Upper lobe of right lung (tissue), 1 donor: ENCODE data around the gene EPRS1. TPM values are rescaled to one million over a fixed set of nuclear protein-coding genes. Genes with fewer than 3 reads are reported as not detected.
A peak's percentile ranks its signal among the peaks of the same experiment; 100 is the strongest.

Experiments used
- ATAC-seq: fragments of 200-7000 bp; cut with Tn5 transposase; one replicate; pipeline ENCODE4 v1.9.1; 2020; ENCODE audit warnings: mild to moderate bottlenecking, moderate library complexity
- DNase-seq: peaks from one replicate; pipeline ENCODE4 v3.0.0-alpha.2; 2020
- H3K27ac ChIP-seq: fragments of 200-600 bp; one replicate; pipeline ENCODE4 v1.8.0; 2022
- H3K27me3 ChIP-seq: fragments of 200-600 bp; one replicate; pipeline ENCODE4 v1.8.0; 2022; ENCODE audit warnings: mild to moderate bottlenecking
- H3K36me3 ChIP-seq: fragments of 200-600 bp; one replicate; pipeline ENCODE4 v1.8.0; 2022
- H3K4me1 ChIP-seq: fragments of 200-600 bp; one replicate; pipeline ENCODE4 v1.8.0; 2022
- H3K4me3 ChIP-seq: fragments of 200-600 bp; one replicate; pipeline ENCODE4 v1.8.0; 2022; ENCODE audit warnings: mild to moderate bottlenecking
- H3K9me3 ChIP-seq: fragments of 200-600 bp; one replicate; pipeline ENCODE4 v1.8.0; 2022
- intact Hi-C: fragments of 100-400 bp; cut with DNase I; formaldehyde crosslinking; loops from one replicate; pipeline ENCODE4 v1.11.0; 2022
- long read RNA-seq: library from polyadenylated mRNA; unstranded; transcript quantifications from one replicate; pipeline ENCODE4 v2.0.0, GENCODE V29; 2021
- total RNA-seq: library from RNA; stranded (reverse); fragmentation: NEBNext Ultra II Directional; extraction: Animal tissue kit (Norgen Biotek cat#: 25700); gene quantifications from one replicate; pipeline ENCODE4 v1.2.1, GENCODE V29; 2021
- TF ChIP-seq, protein P1 (sequence below): fragments of 200-600 bp; IDR thresholded peaks from one replicate; pipeline ENCODE4 v1.8.0; 2022; ENCODE audit warnings: antibody characterized with exemption
- donor health status: DM: no; HTN: yes; CAD: no; lungs with severe emphysema.

Gene EPRS1
- 79.7 TPM for total RNA-seq
- long read RNA-seq, full-length matches to known transcripts: 58 of 104 reads
- long read RNA-seq, partial matches to known transcripts: 41 of 104 reads
- long read RNA-seq, other reads (novel, unspliced or antisense): 5 of 104 reads

GRCh38 chr1:220046052-220046930 lies at the start of gene EPRS1:
Gene EPRS1, minus strand, starts transcription at chr1:220046505. Its CDS starts 117 bp downstream, at chr1:220046388.
- Histone ChIP-seq H3K27me3 (no peaks in the 10 kb centered on the region), H3K27ac (peak within 1 kb of the TSS; percentile 83), H3K36me3 (no peaks in the 10 kb centered on the region), H3K4me1 (peaks cover 17% of the 10 kb centered on the region), H3K9me3 (no peaks in the 10 kb centered on the region), H3K4me3 (peak within 1 kb of the TSS; percentile 90)
- intact Hi-C loops: no loop called here
- ATAC-seq: peak; percentile 100
- DNase-seq: peak; percentile 97
- TF ChIP-seq, protein P1, sequence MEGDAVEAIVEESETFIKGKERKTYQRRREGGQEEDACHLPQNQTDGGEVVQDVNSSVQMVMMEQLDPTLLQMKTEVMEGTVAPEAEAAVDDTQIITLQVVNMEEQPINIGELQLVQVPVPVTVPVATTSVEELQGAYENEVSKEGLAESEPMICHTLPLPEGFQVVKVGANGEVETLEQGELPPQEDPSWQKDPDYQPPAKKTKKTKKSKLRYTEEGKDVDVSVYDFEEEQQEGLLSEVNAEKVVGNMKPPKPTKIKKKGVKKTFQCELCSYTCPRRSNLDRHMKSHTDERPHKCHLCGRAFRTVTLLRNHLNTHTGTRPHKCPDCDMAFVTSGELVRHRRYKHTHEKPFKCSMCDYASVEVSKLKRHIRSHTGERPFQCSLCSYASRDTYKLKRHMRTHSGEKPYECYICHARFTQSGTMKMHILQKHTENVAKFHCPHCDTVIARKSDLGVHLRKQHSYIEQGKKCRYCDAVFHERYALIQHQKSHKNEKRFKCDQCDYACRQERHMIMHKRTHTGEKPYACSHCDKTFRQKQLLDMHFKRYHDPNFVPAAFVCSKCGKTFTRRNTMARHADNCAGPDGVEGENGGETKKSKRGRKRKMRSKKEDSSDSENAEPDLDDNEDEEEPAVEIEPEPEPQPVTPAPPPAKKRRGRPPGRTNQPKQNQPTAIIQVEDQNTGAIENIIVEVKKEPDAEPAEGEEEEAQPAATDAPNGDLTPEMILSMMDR: peak; percentile 79

DNA sequence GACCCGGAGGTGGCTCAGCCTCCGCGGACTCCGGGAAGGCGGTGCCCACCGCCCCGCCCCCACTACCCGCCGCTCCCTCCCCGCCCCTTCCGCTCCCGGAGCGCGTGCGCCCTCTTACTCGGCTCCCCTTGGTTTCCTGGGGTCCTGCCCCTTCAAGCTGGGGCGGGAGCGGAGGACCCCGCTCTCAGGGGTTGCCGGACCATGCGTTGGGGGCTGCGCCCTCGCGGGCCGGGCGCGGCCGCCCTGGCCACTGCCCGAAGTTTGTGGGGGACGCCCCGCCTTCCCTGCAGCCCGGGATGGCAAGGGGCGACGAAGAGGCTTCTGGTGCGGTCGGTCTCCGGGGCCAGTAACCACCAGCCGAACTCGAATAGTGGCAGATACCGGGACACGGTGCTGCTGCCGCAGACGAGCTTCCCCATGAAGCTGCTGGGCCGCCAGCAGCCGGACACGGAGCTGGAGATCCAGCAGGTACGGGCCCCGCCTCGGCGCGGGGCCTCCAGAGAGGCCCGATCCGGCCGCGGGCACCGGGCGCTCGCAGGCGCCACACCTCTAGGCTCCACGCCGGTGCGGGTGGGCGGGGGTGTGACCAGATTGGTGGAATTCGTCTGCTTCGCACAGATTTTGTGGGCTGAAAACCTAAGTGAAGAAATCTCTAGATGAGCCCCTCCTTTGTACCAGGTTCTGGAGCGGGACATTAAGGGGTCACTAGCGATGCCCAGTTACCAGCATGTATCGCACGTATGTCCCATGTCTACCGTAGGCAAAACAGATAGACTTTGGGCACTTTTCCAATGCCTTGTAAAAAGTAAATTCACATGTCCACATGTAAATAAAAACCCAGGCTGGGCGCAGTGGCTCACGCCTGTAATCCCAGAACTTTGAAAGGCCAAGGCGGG lies 48.0 kb upstream of the EPRS1 start, which contains the start of gene IARS2:
Gene IARS2 (plus strand): TSS at position 117 of the 896 bp plus-strand sequence. CDS start 85 bp downstream, at position 202.
- peaks cover 15% of the 10 kb centered on the region for H3K4me1 ChIP-seq
- DNase-seq: peak; percentile 97
- H3K27me3 ChIP-seq: no peaks in the 10 kb centered on the region
- peak; percentile 97 for ATAC-seq
- H3K4me3 ChIP-seq: peak within 1 kb of the TSS; percentile 96
- no peaks in the 10 kb centered on the region for H3K9me3 ChIP-seq
- H3K27ac ChIP-seq: peak within 1 kb of the TSS; percentile 82
- H3K36me3 ChIP-seq: peaks cover 23% of the 10 kb centered on the region
- TF ChIP-seq, protein P1: no peak
- intact Hi-C loops: no loop called here

GRCh38 chr1:220093361-220094015 lies 47.2 kb upstream of the EPRS1 start:
- Histone ChIP-seq H3K27ac (no peak overlapping the region), H3K4me3 (peak overlapping the region; percentile 96), H3K36me3 (peaks cover 16% of the 10 kb centered on the region), H3K27me3 (no peaks in the 10 kb centered on the region), H3K4me1 (peaks cover 15% of the 10 kb centered on the region), H3K9me3 (no peaks in the 10 kb centered on the region)
- ATAC-seq: no peak
- intact Hi-C loops: no loop called here
- DNase-seq: no peak
- TF ChIP-seq, protein P1: no peak

DNA sequence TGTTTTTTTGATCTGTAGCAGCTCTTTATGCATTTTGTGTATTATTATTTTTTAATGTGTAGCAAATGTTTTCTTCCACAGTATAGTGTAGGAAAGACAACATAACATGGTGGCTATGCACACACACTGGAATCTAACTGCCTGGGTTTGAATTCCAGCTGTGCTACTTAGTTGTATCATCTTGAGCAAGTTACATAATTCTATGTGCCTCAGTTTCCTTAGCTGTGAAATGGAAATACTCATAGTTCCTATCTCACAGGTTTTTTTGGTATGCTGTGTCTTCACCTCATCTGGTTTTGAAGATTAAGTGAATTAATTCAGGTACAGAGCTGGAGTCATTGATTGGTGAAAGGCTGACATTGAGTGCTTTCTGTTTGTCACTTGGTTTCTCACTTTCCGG lies 46.4 kb upstream of the EPRS1 start:
- Histone ChIP-seq H3K27ac (no peak overlapping the region), H3K4me3 (no peak overlapping the region), H3K9me3 (no peaks in the 10 kb centered on the region), H3K4me1 (peaks cover 17% of the 10 kb centered on the region), H3K27me3 (no peaks in the 10 kb centered on the region), H3K36me3 (peaks cover 9% of the 10 kb centered on the region)
- ATAC-seq: no peak
- intact Hi-C loops: no loop called here
- TF ChIP-seq, protein P1: no peak
- no peak for DNase-seq
